Fibroblast of the aortic adventitia (primary cell): ENCODE results near the gene FRMD6. TPM values are rescaled to one million over a fixed set of nuclear protein-coding genes. Genes with fewer than 3 reads are reported as not detected.

Experiments used
- DNase-seq: peaks from one replicate; pipeline ENCODE4 v3.0.0-alpha.2; 2010; ENCODE audit warnings: low read depth
- H3K4me3 ChIP-seq: 2 replicates; pipeline ENCODE4 v1.5.1; 2011; ENCODE audit warnings: low read depth, mild to moderate bottlenecking, control low read depth, low read length, moderate library complexity
- CTCF ChIP-seq: IDR thresholded peaks from 2 replicates; pipeline ENCODE4 v1.5.1; 2011; ENCODE audit warnings: mild to moderate bottlenecking, low read length, control low read depth, inconsistent platforms; ENCODE audit not compliant: insufficient read depth
- total RNA-seq: library from RNA; depleted of rRNA; stranded (reverse); fragments of >200 nt; gene quantifications from 2 replicates; pipeline ENCODE4 v1.2.3, GENCODE V29; 2012; ENCODE audit warnings: low replicate concordance

The FRMD6 gene
- total RNA-seq, 1 donor = 257 TPM

GRCh38 chr14:51684760-51685159, 33.0 kb downstream of the FRMD6 start:
- no peak for DNase-seq
- TF ChIP-seq CTCF = no peak

GRCh38 chr14:51691176-51691575, 39.5 kb downstream of the FRMD6 start:
- DNase-seq = peak; percentile 61
- no peak for TF ChIP-seq CTCF
- H3K4me3 ChIP-seq = no peak overlapping the region

More at GRCh38 chr14:51684760-51685159, 33.0 kb downstream of the FRMD6 start:
- no peak overlapping the region for H3K4me3 ChIP-seq

- no peak overlapping the region for H3K4me3 ChIP-seq
- DNase-seq = no peak
- no peak for TF ChIP-seq CTCF
Measured at GRCh38 chr14:51692646-51693045, 40.9 kb downstream of the FRMD6 start.

- H3K4me3 ChIP-seq = no peak overlapping the region
- no peak for DNase-seq
- no peak for TF ChIP-seq CTCF
Measured at GRCh38 chr14:51697848-51698247, 46.1 kb downstream of the FRMD6 start.

- no peak overlapping the region for H3K4me3 ChIP-seq
- no peak for TF ChIP-seq CTCF
- DNase-seq = no peak
Measured at GRCh38 chr14:51701951-51702350, 50.2 kb downstream of the FRMD6 start.

- DNase-seq = no peak
- H3K4me3 ChIP-seq = no peak overlapping the region
- TF ChIP-seq CTCF = no peak
Measured at GRCh38 chr14:51703787-51704186, 52.1 kb downstream of the FRMD6 start.

- DNase-seq = no peak
- TF ChIP-seq CTCF = no peak
Measured at GRCh38 chr14:51704545-51704944, 52.8 kb downstream of the FRMD6 start.

More at GRCh38 chr14:51704545-51704944, 52.8 kb downstream of the FRMD6 start:
- H3K4me3 ChIP-seq = no peak overlapping the region
